ENCODE results near the gene SDK2.

- TF ChIP-seq POLR2A (IDR thresholded peaks at IDR 0.05; ENCODE audit: low read depth, low read length) (no peak), TAF1 (IDR thresholded peaks at IDR 0.05; ENCODE audit: low read depth, low read length) (no peak), POLR2AphosphoS5 (IDR thresholded peaks at IDR 0.05; ENCODE audit: low read depth, low read length) (no peak)
Measured at GRCh38 chr17:73459980-73460379, 184.3 kb downstream of the SDK2 start.
